ENCODE results near the gene SLC30A7. TPM values are rescaled to one million over a fixed set of nuclear protein-coding genes. Genes with fewer than 3 reads are reported as not detected.

Gene SLC30A7
- total RNA-seq, 1 experiment from 2014 or later, result 55.0 TPM

- Mint-ChIP-seq H3K27ac (ENCODE audit: low read depth, unreplicated experiment) (peak overlapping the region; percentile 1), H3K36me3 (ENCODE audit: insufficient read depth, unreplicated experiment) (peaks cover 28% of the 10 kb centered on the region), H3K4me1 (ENCODE audit: insufficient read depth, unreplicated experiment) (no peaks in the 10 kb centered on the region), H3K4me3 (ENCODE audit: unreplicated experiment) (no peak overlapping the region), H3K27me3 (ENCODE audit: insufficient read depth, unreplicated experiment) (no peaks in the 10 kb centered on the region), H3K9me3 (ENCODE audit: unreplicated experiment) (no peaks in the 10 kb centered on the region)
- POLR2A ChIA-PET, result interaction anchor here (0.6 to 3.4 kb wide), 4 partner anchors 79 to 439 kb away, joined by 3 to 11 read pairs (median 4); no protein-coding TSS in a partner anchor
- CTCF ChIA-PET, result interaction anchor here (0.6 to 10.1 kb wide), 4 partner anchors 10 to 363 kb away, joined by 3 to 167 read pairs (median 30); partner anchors contain the start of gene S1PR1
- no peak for TF ChIP-seq CTCF (IDR thresholded peaks at IDR 0.05; ENCODE audit: unreplicated experiment)
- intact Hi-C loops (cut with micrococcal nuclease), result loop anchor here (10.0 kb wide), 1 partner anchor 100 kb away; the partner anchor contains the start of gene DPH5
- no TSS peak for BruUV-seq (replicated peaks)
- no peak for DNase-seq (ENCODE audit: unreplicated experiment)
Observed at GRCh38 chr1:100924991-100925390, 29.1 kb downstream of the SLC30A7 start.

- no peak for DNase-seq (ENCODE audit: unreplicated experiment)
- no peak overlapping the region for H3K4me3 Mint-ChIP-seq (ENCODE audit: unreplicated experiment)
- H3K36me3 Mint-ChIP-seq (ENCODE audit: insufficient read depth, unreplicated experiment), result peaks cover 28% of the 10 kb centered on the region
- ChIA-PET CTCF (interaction anchor here (5.8 to 10.1 kb wide), 2 partner anchors 313 to 362 kb away, joined by 57 to 167 read pairs; partner anchors contain the start of gene S1PR1), POLR2A (interaction anchor here (0.7 to 0.8 kb wide), 3 partner anchors 12 to 79 kb away, joined by 3 read pairs; no protein-coding TSS in a partner anchor)
- no peaks in the 10 kb centered on the region for H3K9me3 Mint-ChIP-seq (ENCODE audit: unreplicated experiment)
- BruUV-seq (replicated peaks), result no TSS peak
- H3K4me1 Mint-ChIP-seq (ENCODE audit: insufficient read depth, unreplicated experiment), result no peaks in the 10 kb centered on the region
- intact Hi-C loops (cut with micrococcal nuclease), result loop anchor here (10.0 kb wide), 1 partner anchor 99 kb away; the partner anchor contains the start of gene DPH5
- H3K27me3 Mint-ChIP-seq (ENCODE audit: insufficient read depth, unreplicated experiment), result no peaks in the 10 kb centered on the region
- H3K27ac Mint-ChIP-seq (ENCODE audit: low read depth, unreplicated experiment), result no peak overlapping the region
- TF ChIP-seq CTCF (IDR thresholded peaks at IDR 0.05; ENCODE audit: unreplicated experiment), result no peak
Observed at GRCh38 chr1:100926240-100926639, 30.4 kb downstream of the SLC30A7 start.

- intact Hi-C loops (cut with micrococcal nuclease), result loop anchor here (10.0 kb wide), 1 partner anchor 98 kb away; the partner anchor contains the start of gene DPH5
- ChIA-PET POLR2A (no interaction called here), CTCF (interaction anchor here (0.6 to 10.1 kb wide), 3 partner anchors 63 to 361 kb away, joined by 3 to 167 read pairs (median 3); no protein-coding TSS in a partner anchor)
- peaks cover 22% of the 10 kb centered on the region for H3K36me3 Mint-ChIP-seq (ENCODE audit: insufficient read depth, unreplicated experiment)
- no peaks in the 10 kb centered on the region for H3K4me1 Mint-ChIP-seq (ENCODE audit: insufficient read depth, unreplicated experiment)
- TF ChIP-seq CTCF (IDR thresholded peaks at IDR 0.05; ENCODE audit: unreplicated experiment), result no peak
- no peak overlapping the region for H3K27ac Mint-ChIP-seq (ENCODE audit: low read depth, unreplicated experiment)
- no peaks in the 10 kb centered on the region for H3K27me3 Mint-ChIP-seq (ENCODE audit: insufficient read depth, unreplicated experiment)
- no peak for DNase-seq (ENCODE audit: unreplicated experiment)
- no TSS peak for BruUV-seq (replicated peaks)
- no peak overlapping the region for H3K4me3 Mint-ChIP-seq (ENCODE audit: unreplicated experiment)
- H3K9me3 Mint-ChIP-seq (ENCODE audit: unreplicated experiment), result no peaks in the 10 kb centered on the region
Observed at GRCh38 chr1:100927276-100927675, 31.4 kb downstream of the SLC30A7 start.

- intact Hi-C loops (cut with micrococcal nuclease), result loop anchor here (10.0 kb wide), 1 partner anchor 97 kb away; the partner anchor contains the start of gene DPH5
- DNase-seq (ENCODE audit: unreplicated experiment), result no peak
- BruUV-seq (replicated peaks), result no TSS peak
- Mint-ChIP-seq H3K4me1 (ENCODE audit: insufficient read depth, unreplicated experiment) (no peaks in the 10 kb centered on the region), H3K27me3 (ENCODE audit: insufficient read depth, unreplicated experiment) (no peaks in the 10 kb centered on the region), H3K4me3 (ENCODE audit: unreplicated experiment) (no peak overlapping the region), H3K27ac (ENCODE audit: low read depth, unreplicated experiment) (no peak overlapping the region), H3K9me3 (ENCODE audit: unreplicated experiment) (no peaks in the 10 kb centered on the region), H3K36me3 (ENCODE audit: insufficient read depth, unreplicated experiment) (peaks cover 16% of the 10 kb centered on the region)
- CTCF ChIA-PET, result interaction anchor here (0.6 to 10.1 kb wide), 3 partner anchors 63 to 360 kb away, joined by 3 to 167 read pairs (median 3); no protein-coding TSS in a partner anchor
- POLR2A ChIA-PET, result no interaction called here
- TF ChIP-seq CTCF (IDR thresholded peaks at IDR 0.05; ENCODE audit: unreplicated experiment), result no peak
Observed at GRCh38 chr1:100928128-100928527, 32.2 kb downstream of the SLC30A7 start.

All from MCF 10A (cell line).